H9 (cell line): ENCODE measurements around the gene TRPM8. TPM values are rescaled to one million over a fixed set of nuclear protein-coding genes. Genes with fewer than 3 reads are reported as not detected.

Experiments used
- DNase-seq: peaks from one replicate; pipeline ENCODE4 v3.0.0-alpha.2; 2017
- H2AFZ ChIP-seq: one replicate; pipeline ENCODE4 v1.6.1; 2013; ENCODE audit warnings: mild to moderate bottlenecking, low read length, control low read depth, moderate library complexity
- H2AK5ac ChIP-seq: 2 replicates; pipeline ENCODE4 v1.6.1; 2013; ENCODE audit warnings: low read length, control low read depth, mixed read lengths; ENCODE audit not compliant: insufficient read length
- H2BK120ac ChIP-seq: one replicate; pipeline ENCODE4 v1.6.1; 2013; ENCODE audit warnings: low read depth, mild to moderate bottlenecking, low read length, control low read depth, inconsistent platforms; ENCODE audit not compliant: poor library complexity, severe bottlenecking
- H2BK12ac ChIP-seq: 2 replicates; pipeline ENCODE4 v1.6.1; 2013; ENCODE audit warnings: low read length, control low read depth, mixed read lengths, low read depth; ENCODE audit not compliant: insufficient read length
- H2BK15ac ChIP-seq: 2 replicates; pipeline ENCODE4 v1.6.1; 2013; ENCODE audit warnings: low read depth, low read length, control low read depth
- H2BK20ac ChIP-seq: one replicate; pipeline ENCODE4 v1.6.1; 2013; ENCODE audit warnings: low read depth, mild to moderate bottlenecking, low read length, control low read depth, inconsistent platforms; ENCODE audit not compliant: poor library complexity, severe bottlenecking
- H2BK5ac ChIP-seq: 2 replicates; pipeline ENCODE4 v1.6.1; 2013; ENCODE audit warnings: low read length, control low read depth, mixed read lengths; ENCODE audit not compliant: insufficient read length
- H3K14ac ChIP-seq: 2 replicates; pipeline ENCODE4 v1.6.1; 2013; ENCODE audit warnings: low read length, control low read depth; ENCODE audit not compliant: insufficient read depth
- H3K18ac ChIP-seq: 2 replicates; pipeline ENCODE4 v1.6.1; 2013; ENCODE audit warnings: low read depth, mild to moderate bottlenecking, mixed read lengths, low read length, control low read depth; ENCODE audit not compliant: insufficient read length
- H3K23ac ChIP-seq: 2 replicates; pipeline ENCODE4 v1.6.1; 2013; ENCODE audit warnings: low read length, control low read depth, mixed read lengths, low read depth; ENCODE audit not compliant: insufficient read length
- H3K23me2 ChIP-seq: 2 replicates; pipeline ENCODE4 v1.6.1; 2013; ENCODE audit warnings: low read depth, mild to moderate bottlenecking, mixed read lengths, low read length, control low read depth; ENCODE audit not compliant: insufficient read length, poor library complexity, severe bottlenecking
- H3K27ac ChIP-seq: 2 replicates; pipeline ENCODE4 v1.5.1; 2013; ENCODE audit warnings: low read length, control low read depth, mixed read lengths, low read depth; ENCODE audit not compliant: insufficient read length
- H3K27me3 ChIP-seq: 2 replicates; pipeline ENCODE4 v1.6.1; 2013; ENCODE audit warnings: low read length, control low read depth, inconsistent platforms; ENCODE audit not compliant: insufficient read depth
- H3K4ac ChIP-seq: 2 replicates; pipeline ENCODE4 v1.6.1; 2013; ENCODE audit warnings: low read depth, mild to moderate bottlenecking, control low read depth, inconsistent platforms, low read length, moderate library complexity
- H3K4me1 ChIP-seq: 2 replicates; pipeline ENCODE4 v1.6.1; 2013; ENCODE audit warnings: low read length, control low read depth, inconsistent platforms; ENCODE audit not compliant: insufficient read depth
- H3K4me2 ChIP-seq: 2 replicates; pipeline ENCODE4 v1.6.1; 2013; ENCODE audit warnings: low read length, control low read depth, mixed read lengths; ENCODE audit not compliant: insufficient read length, insufficient read depth
- H3K56ac ChIP-seq: 2 replicates; pipeline ENCODE4 v1.6.1; 2013; ENCODE audit warnings: low read depth, mild to moderate bottlenecking, mixed read lengths, low read length, control low read depth; ENCODE audit not compliant: insufficient read length
- H3K79me1 ChIP-seq: 2 replicates; pipeline ENCODE4 v1.6.1; 2013; ENCODE audit warnings: low read depth, mild to moderate bottlenecking, moderate library complexity, low read length, control low read depth, inconsistent platforms; ENCODE audit not compliant: insufficient read depth, poor library complexity, severe bottlenecking
- H3K79me2 ChIP-seq: 2 replicates; pipeline ENCODE4 v1.6.1; 2013; ENCODE audit warnings: low read length, control low read depth, inconsistent platforms; ENCODE audit not compliant: insufficient read depth
- H3K9ac ChIP-seq: 2 replicates; pipeline ENCODE4 v1.6.1; 2013; ENCODE audit warnings: low read length, control low read depth, mixed read lengths; ENCODE audit not compliant: insufficient read length; ENCODE audit errors: extremely low read depth
- H3K9me3 ChIP-seq: one replicate; pipeline ENCODE4 v1.6.1; 2013; ENCODE audit warnings: low read depth, low read length, inconsistent platforms; ENCODE audit not compliant: control insufficient read depth
- H3T11ph ChIP-seq: one replicate; pipeline ENCODE4 v1.6.1; 2013; ENCODE audit warnings: mild to moderate bottlenecking, low read length, control low read depth, inconsistent platforms
- H4K20me1 ChIP-seq: one replicate; pipeline ENCODE4 v1.6.1; 2013; ENCODE audit not compliant: control insufficient read depth, insufficient read length, insufficient read depth
- H4K5ac ChIP-seq: 2 replicates; pipeline ENCODE4 v1.6.1; 2013; ENCODE audit warnings: low read depth, mild to moderate bottlenecking, mixed read lengths, low read length, control low read depth; ENCODE audit not compliant: insufficient read length
- H4K8ac ChIP-seq: replicated peaks from 2 replicates; pipeline ENCODE4 v1.6.1; 2013; ENCODE audit warnings: low read length, control low read depth, mixed read lengths, low read depth; ENCODE audit not compliant: insufficient read length
- H4K91ac ChIP-seq: 2 replicates; pipeline ENCODE4 v1.6.1; 2013; ENCODE audit warnings: low read depth, mild to moderate bottlenecking, moderate library complexity, mixed read lengths, low read length, control low read depth; ENCODE audit not compliant: insufficient read length
- H3K27ac Mint-ChIP-seq, 3 experiments: 2 replicates in 2 of 3; 3 replicates in 1 of 3; pipeline ENCODE4 v1.8.0; 2020 to 2021; ENCODE audit warnings: mixed read lengths in 3 of 3, mild to moderate bottlenecking in 1 of 3, moderate library complexity in 1 of 3
- H3K27me3 Mint-ChIP-seq: 2 replicates; pipeline ENCODE4 v1.8.0; 2021; ENCODE audit warnings: low read depth, mild to moderate bottlenecking, moderate library complexity, mixed read lengths
- H3K36me3 Mint-ChIP-seq, 3 experiments: 2 replicates in 2 of 3; 3 replicates in 1 of 3; pipeline ENCODE4 v1.8.0; 2020 to 2021; ENCODE audit warnings: low read depth in 3 of 3, mixed read lengths in 3 of 3; ENCODE audit not compliant: insufficient read depth in 1 of 3
- H3K4me1 Mint-ChIP-seq, 2 experiments: 2 replicates each; pipeline ENCODE4 v1.8.0; 2020; ENCODE audit warnings: mixed read lengths in 2 of 2
- H3K4me3 Mint-ChIP-seq, 2 experiments: 2 replicates in 1 of 2; 3 replicates in 1 of 2; pipeline ENCODE4 v1.8.0; 2020 to 2021; ENCODE audit warnings: mild to moderate bottlenecking in 2 of 2, mixed read lengths in 2 of 2, moderate library complexity in 1 of 2
- H3K9me3 Mint-ChIP-seq, 2 experiments: 2 replicates in 1 of 2; 3 replicates in 1 of 2; pipeline ENCODE4 v1.8.0; 2020; ENCODE audit warnings: mild to moderate bottlenecking in 2 of 2, mixed read lengths in 2 of 2, moderate library complexity in 1 of 2
- CTCF ChIP-seq: fragments of 200-600 bp; sonication (generic); conservative IDR thresholded peaks from 3 replicates; pipeline ENCODE4 v1.8.0; 2021; ENCODE audit warnings: antibody characterized with exemption, mild to moderate bottlenecking
- WGBS: extraction: QIAGEN DNeasy Blood & Tissue Kit; methylation state at CpG from one replicate; pipeline ENCODE4 v1.1.7; 2013; ENCODE audit warnings: missing lambda C conversion rate, low lambda C conversion rate, mixed read lengths; ENCODE audit not compliant: insufficient read length; ENCODE audit errors: extremely low coverage; 5-methylcytosine and 5-hydroxymethylcytosine counted together
- total RNA-seq: library from RNA; stranded (reverse); gene quantifications from 2 replicates; pipeline ENCODE4 v1.2.1, GENCODE V29; 2021

The TRPM8 gene
- total RNA-seq, 1 experiment from 2014 or later = 0.28 TPM

- Histone ChIP-seq H3K23ac (no peak overlapping the region), H4K8ac (no peak overlapping the region), H3K18ac (no peak overlapping the region), H3K4me2 (no peak overlapping the region), H3K56ac (no peak overlapping the region), H4K91ac (no peak overlapping the region), H2AFZ (no peak overlapping the region), H3K4ac (no peak overlapping the region), H2BK12ac (no peak overlapping the region), H2BK20ac (no peak overlapping the region), H2BK120ac (no peak overlapping the region), H2BK5ac (no peak overlapping the region), H3K27ac (no peak overlapping the region), H3K79me1 (no peaks in the 10 kb centered on the region), H3K9me3 (no peaks in the 10 kb centered on the region), H3K4me1 (no peaks in the 10 kb centered on the region), H3K27me3 (no peaks in the 10 kb centered on the region), H2BK15ac (no peak overlapping the region), H3K79me2 (no peaks in the 10 kb centered on the region), H3K14ac (no peak overlapping the region), H4K20me1 (no peaks in the 10 kb centered on the region), H3T11ph (no peak overlapping the region), H3K9ac (no peak overlapping the region), H3K23me2 (no peaks in the 10 kb centered on the region), H2AK5ac (no peak overlapping the region), H4K5ac (no peak overlapping the region)
- no peak overlapping the region for H3K4me3 Mint-ChIP-seq
- no CpG with 5 or more reads among the region's 8 CpGs for WGBS
- no peaks in the 10 kb centered on the region for H3K36me3 Mint-ChIP-seq
- DNase-seq = no peak
- H3K27ac Mint-ChIP-seq = no peak overlapping the region
- H3K27me3 Mint-ChIP-seq = peaks cover 6% of the 10 kb centered on the region
- peaks cover 0 to 10% of the 10 kb centered on the region in 2 experiments; a peak in 2 of 4 replicates for H3K4me1 Mint-ChIP-seq
- TF ChIP-seq CTCF = no peak
- no peaks in the 10 kb centered on the region for H3K9me3 Mint-ChIP-seq
Observed at GRCh38 chr2:234001380-234002160, 84.4 kb downstream of the TRPM8 start.
